ENCODE data around the gene PLIN5. TPM values are rescaled to one million over a fixed set of nuclear protein-coding genes. Genes with fewer than 3 reads are reported as not detected.

PLIN5 gene
- total RNA-seq, 4 donors from 2014 or later, result 12.0 to 26.7 (median 19.1) TPM

- H3K36me3 ChIP-seq, result peaks cover 0 to 33% (median 0%) of the 10 kb centered on the region in 3 donors
- H3K4me1 ChIP-seq, result peaks cover 0 to 30% (median 21%) of the 10 kb centered on the region in 4 donors
- DNase-seq (ENCODE audit: low spot score in 2 of 2), result no peak
- TF ChIP-seq EP300 (IDR thresholded peaks at IDR 0.05) (no peak), POLR2A (IDR thresholded peaks at IDR 0.05) (no peak)
- TF ChIP-seq, protein P1, sequence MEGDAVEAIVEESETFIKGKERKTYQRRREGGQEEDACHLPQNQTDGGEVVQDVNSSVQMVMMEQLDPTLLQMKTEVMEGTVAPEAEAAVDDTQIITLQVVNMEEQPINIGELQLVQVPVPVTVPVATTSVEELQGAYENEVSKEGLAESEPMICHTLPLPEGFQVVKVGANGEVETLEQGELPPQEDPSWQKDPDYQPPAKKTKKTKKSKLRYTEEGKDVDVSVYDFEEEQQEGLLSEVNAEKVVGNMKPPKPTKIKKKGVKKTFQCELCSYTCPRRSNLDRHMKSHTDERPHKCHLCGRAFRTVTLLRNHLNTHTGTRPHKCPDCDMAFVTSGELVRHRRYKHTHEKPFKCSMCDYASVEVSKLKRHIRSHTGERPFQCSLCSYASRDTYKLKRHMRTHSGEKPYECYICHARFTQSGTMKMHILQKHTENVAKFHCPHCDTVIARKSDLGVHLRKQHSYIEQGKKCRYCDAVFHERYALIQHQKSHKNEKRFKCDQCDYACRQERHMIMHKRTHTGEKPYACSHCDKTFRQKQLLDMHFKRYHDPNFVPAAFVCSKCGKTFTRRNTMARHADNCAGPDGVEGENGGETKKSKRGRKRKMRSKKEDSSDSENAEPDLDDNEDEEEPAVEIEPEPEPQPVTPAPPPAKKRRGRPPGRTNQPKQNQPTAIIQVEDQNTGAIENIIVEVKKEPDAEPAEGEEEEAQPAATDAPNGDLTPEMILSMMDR (IDR thresholded peaks at IDR 0.05), result no peak
- WGBS, 2 donors, result 14 to 34% methylated on average over 5 to 25 of the region's 25 CpGs
- peak overlapping the region; percentile 79 to 98 (median 86) for H3K4me3 ChIP-seq
- H3K27me3 ChIP-seq, result no peaks in the 10 kb centered on the region
- H3K9me3 ChIP-seq, result no peaks in the 10 kb centered on the region
- H3K27ac ChIP-seq, result peak overlapping the region in 3 of 4 donors; percentile 72 to 93 (median 76)
Observed at GRCh38 chr19:4473011-4473762, 61.8 kb downstream of the PLIN5 start.

Other genes starting within 250 kb of the PLIN5 start
- 1 to 10 TPM in 2 of 4 donors, under 1 TPM in 1, not detected in 1; 0.60 to 7.9 (median 1.2) TPM for gene TMIGD2, start 232.8 kb downstream of the PLIN5 start, total RNA-seq
- under 1 TPM in 1 of 4 donors, not detected in 3; 0.87 TPM for gene FSD1, start 230.6 kb downstream of the PLIN5 start, total RNA-seq
- 1 to 10 TPM in 3 of 4 donors, not detected in 1; 3.1 to 6.0 (median 4.8) TPM for gene STAP2, start 196.4 kb downstream of the PLIN5 start, total RNA-seq
- gene MPND, start 191.7 kb downstream of the PLIN5 start, total RNA-seq, result 10 to 100 TPM in 1 of 4 donors, 1 to 10 TPM in 3; 2.2 to 13.2 (median 6.6) TPM
- 10 to 100 TPM; 35.0 to 64.8 (median 52.9) TPM for gene SH3GL1, start 134.7 kb downstream of the PLIN5 start, total RNA-seq
- 10 to 100 TPM in 1 of 4 donors, 1 to 10 TPM in 3; 4.9 to 18.6 (median 8.1) TPM for gene CHAF1A, start 132.6 kb downstream of the PLIN5 start, total RNA-seq
- 100 to 1,000 TPM in 1 of 4 donors, 10 to 100 TPM in 3; 84.3 to 101 (median 92.2) TPM for gene UBXN6, start 77.4 kb downstream of the PLIN5 start, total RNA-seq
- 10 to 100 TPM; 30.2 to 54.0 (median 48.7) TPM for gene HDGFL2, start 62.9 kb downstream of the PLIN5 start, total RNA-seq
- gene PLIN4, start 16.7 kb downstream of the PLIN5 start, total RNA-seq, result 100 to 1,000 TPM in 3 of 4 donors, 10 to 100 TPM in 1; 65.1 to 689 (median 138) TPM
- gene LRG1, start 4.8 kb upstream of the PLIN5 start, total RNA-seq, result 1 to 10 TPM in 3 of 4 donors, under 1 TPM in 1; 0.66 to 2.5 (median 1.4) TPM
- gene SEMA6B, start 24.5 kb upstream of the PLIN5 start, total RNA-seq, result 10 to 100 TPM in 2 of 4 donors, 1 to 10 TPM in 2; 1.5 to 18.6 (median 7.4) TPM
- 1 to 10 TPM; 7.3 to 8.8 (median 8.4) TPM for gene TNFAIP8L1, start 104.3 kb upstream of the PLIN5 start, total RNA-seq
- gene MYDGF, start 135.1 kb upstream of the PLIN5 start, total RNA-seq, result 10 to 100 TPM; 33.5 to 48.7 (median 41.5) TPM
- 100 to 1,000 TPM in 1 of 4 donors, 10 to 100 TPM in 3; 53.9 to 134 (median 68.0) TPM for gene DPP9, start 188.6 kb upstream of the PLIN5 start, total RNA-seq

Data from tibial nerve (tissue), 4 donors.